SIG-M5 (cell line): Measurements from ENCODE around the gene FNDC8.
"Not testable (repeated sequence)": the region's sequence is repeated elsewhere in the genome, so short reads cannot be mapped to it uniquely, and the experiment has no call there.

Experiments
- DNase-seq: peaks from one replicate; lab custom pipeline; 2025; lab: John Stamatoyannopoulos, UW

FNDC8 gene

DNA sequence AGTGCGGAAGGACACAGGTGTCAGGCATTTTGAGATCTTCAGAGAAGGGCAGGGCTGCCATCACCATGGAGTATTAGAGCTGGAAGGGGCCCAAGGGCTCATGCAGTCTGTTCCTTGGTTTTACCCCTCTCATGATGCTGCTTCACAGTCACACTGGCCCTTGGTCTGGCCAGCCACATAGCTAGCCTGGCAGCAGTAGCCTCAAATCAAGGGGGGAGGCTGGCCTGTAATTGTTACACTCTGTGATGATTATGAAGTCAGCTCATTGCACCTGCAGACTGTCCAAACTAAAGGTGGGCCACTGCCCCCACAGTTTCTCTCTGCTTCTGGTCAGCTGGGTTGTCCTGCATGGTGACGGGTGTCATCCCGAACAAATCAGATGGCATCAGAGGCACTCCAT, at the start of gene FNDC8:
Gene FNDC8 (plus strand): TSS at position 301 of the 400 bp plus-strand sequence. CDS start 79 bp downstream, at position 380.
- DNase-seq: no peak

DNA sequence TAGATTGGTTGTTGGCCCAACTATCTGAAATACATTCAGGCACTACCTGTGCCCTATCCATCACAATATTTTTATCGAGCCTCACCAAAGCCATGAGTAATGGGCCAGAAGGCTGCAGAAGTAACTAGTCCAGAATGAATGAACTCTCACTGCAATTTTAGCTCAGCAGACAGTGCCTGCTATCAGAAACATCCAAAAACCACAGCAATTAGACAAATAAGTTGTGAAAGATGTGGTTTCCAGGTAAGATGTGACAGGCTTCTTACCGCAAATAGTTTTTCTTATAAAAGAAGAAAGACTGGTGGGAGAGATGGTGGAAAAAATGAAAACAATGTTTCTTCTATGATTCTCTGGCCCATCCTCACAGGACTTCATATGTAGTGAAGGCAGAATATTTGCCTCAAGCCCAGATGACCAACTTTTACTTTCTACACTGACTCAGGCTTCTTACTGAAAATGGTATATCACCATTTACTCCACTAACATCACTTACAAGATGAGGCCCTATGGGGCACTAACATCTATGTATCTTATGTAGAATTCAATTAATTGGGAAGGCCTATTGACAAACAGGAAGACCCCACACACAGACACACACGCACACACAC, 48.1 kb upstream of the FNDC8 start:
- DNase-seq: no peak

DNA sequence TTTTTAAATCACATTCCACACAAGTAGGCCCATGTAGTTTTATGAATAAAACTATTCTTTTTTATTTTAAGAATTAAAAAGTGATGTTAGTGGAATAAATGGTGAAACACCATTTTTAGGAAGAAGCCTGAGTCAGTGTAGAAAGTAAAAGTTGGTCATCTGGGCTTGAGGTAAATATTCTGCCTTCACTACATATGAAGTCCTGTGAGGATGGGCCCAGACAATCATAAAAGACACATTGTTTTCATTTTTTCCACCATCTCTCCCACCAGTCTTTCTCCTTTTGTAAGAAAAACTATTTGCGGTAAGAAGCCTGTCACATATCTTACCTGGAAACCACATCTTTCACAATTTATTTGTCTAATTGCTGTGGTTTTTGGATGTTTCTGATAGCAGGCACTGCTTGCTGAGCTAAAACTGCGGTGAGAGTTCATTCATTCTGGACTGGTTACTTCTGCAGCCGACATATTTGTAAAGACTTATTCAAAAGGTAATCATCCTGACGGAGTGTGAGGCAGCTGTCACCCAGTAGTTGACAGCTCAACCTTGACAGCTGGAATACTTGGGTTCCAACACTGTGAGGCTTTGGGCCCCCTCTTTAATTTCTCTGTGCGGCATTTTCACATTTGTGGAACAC, 47.3 kb upstream of the FNDC8 start:
- no peak for DNase-seq

DNA sequence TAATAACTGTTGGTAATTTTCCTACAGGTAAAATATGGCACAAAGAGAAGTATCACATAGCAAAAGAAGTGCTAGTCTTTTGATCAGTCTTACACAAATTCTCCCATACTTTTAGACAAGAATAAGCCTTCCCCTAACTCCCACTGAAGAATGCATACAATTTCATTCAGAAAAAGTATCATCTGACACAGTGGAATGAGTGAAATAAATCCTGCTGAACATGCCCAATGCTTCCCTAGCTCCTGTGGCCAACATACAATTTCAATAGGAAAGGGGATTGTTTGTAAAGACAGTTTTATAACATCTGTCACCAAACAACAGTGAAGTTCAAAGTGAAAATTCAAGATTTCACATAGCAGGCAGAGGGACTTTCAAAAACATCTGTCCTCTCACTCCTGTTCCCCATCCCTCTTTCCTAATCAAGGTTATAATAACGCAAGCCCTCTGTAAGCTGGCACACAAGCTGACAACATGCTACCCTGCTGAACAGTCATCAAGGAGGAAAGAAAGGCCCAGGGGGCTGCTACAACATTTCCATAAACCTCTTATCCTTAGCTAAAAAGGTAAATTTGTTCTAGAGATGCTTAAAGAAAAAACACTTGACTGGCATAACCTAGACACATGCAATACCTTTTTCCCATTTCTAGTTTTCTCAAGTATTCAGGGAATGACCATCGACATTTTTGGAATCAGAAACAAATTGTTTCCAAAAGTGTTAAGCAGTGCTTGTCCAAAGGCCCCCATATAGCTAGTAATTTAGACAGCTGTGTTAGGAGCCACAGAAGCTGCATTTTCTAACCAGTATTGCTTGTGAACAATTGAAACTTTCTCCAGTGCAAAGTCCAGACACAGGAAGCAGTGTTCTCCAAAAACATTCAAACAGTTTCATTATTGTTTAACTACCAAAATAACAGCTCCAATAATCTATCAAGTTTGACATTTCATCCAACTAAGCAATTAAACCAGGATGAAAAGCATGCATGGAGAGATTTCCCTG, 46.4 kb upstream of the FNDC8 start:
- no peak for DNase-seq

DNA sequence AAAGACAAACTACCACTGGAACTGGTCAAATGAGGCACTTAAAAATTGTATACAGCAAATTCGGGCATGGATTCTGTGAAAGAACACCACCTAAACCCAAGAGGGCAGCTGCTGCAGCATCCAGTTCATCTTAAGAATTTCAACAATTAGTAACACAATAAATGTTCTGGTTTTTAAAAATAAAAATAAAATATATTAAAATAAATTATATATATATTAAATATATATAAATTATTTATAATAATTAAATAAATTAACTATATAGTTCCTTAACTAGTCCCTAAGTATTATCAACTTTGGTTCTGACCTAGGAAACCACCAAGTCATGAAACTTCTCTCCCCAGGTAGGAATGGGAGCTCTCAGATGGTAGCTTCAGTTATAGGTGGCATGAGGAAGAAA, 44.5 kb upstream of the FNDC8 start:
- no peak for DNase-seq

DNA sequence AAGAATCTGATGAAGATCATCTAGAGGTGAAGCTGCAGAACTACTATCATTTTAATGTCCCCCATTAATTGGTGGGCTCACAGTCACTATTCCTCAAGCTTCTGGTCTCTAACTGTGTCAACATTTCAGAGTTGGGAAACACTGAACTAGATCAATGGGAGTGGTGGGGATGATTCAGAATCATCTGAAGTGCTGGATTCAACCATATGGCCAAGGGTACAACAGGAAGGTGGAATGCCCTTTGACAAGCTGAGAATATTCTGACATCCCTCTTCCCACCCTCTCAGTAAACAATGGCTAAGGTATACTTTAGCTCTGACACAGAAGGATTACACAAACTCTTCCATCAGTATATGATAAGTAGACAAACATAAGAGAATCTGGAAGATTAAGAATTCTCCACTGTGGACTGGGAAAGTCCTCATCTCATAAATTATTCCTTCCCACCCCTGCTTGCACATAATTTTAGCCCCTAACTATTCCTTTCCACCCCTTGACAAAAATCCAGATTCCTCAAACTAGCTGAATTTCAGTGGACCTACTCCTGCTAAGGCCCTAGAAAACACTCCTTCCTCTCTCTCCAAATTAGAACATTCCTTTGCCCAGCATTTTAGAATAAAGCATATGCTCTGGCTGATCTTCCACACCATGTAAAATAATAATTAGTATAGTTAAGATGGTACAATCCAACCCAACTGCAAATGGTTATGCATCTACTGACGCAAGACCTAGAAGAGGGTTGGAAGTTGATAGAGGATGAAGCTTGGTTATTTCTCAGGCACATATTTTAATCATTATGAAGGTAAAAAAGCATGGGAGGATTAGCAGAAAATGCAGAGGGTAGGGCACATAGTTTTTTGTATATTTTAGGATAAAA, 41.6 kb upstream of the FNDC8 start:
- no peak for DNase-seq

DNA sequence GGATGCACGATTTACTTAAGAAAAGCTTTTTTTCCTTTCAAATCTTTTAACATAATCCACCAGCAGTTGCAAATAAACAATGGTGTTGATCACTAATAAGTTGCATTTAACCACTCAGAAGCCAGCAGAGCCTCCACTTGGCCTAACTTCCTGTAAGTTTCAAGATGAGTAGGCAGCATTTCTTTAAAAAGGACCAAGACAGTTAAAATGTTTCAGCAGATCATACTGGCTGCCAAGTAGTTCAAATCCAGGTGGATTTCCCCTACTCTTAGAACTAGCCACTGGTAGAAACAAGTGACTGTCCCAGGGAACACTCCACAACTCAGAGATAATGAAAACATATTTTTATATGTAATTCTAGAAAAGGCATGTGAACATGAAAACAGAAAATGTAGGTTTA, 40.9 kb upstream of the FNDC8 start:
- DNase-seq: no peak

DNA sequence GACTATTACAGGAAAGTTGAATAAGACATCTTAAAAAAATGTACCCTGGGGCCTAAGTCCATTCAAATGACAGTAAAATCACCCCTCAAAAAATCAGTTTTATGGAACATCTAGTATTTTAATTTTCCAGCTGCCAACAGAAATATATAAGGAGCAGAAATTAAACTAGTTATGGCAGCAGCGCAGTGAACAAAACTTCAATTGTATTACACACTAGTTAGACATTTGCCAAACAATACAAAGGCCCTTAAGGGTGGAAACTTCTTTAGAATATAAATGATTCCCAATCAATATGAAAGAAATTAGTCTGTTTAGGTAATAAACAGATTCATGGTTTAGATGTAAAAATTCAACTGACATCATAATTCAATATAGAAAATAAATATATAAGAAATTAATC, 39.8 kb upstream of the FNDC8 start:
- no peak for DNase-seq

DNA sequence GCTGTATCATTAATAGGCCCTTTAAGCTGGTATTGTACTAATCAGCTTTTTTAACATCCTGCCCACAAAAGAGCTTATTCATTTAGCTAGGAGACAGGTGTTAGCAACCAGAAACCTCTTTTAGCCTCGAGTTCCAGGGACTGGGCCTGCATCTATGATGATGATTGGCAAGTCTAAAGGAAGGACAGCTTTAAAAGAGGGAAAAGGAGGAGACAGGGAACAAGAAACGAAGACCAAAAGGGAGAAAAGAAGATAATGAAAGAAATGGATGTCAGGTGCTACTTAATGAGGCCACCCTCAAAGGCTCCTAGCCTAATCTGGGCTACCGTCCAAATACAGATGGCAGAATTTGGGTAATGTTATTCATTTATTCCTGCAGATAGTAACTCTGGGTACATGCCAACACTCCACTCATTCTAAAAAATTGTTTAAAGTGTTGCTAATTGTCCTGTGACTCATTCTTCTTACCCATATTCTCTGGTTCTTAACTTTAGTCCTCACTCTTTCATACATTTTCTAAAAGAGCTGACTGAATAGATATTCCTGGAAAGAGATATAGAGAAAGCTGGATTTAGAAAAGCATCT, 39.2 kb upstream of the FNDC8 start:
- DNase-seq: no peak

DNA sequence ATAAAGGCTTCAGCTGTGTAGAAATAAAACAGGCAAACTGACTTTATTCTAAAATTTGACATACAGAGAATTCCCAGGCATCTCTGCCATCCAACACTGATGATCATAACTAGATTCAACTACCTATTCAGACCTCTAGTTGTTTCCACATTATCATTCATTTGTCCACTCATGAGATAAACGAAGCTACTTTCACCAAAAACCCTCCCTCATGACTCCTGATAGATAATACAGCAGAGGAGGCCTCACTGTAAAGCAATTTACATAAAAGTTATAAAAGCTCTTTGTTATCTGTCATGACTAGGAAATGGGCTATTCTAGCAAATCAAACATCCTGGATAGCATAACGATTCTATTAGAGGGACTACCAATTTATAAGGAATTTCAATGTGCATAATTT, 38.3 kb upstream of the FNDC8 start:
- no peak for DNase-seq

DNA sequence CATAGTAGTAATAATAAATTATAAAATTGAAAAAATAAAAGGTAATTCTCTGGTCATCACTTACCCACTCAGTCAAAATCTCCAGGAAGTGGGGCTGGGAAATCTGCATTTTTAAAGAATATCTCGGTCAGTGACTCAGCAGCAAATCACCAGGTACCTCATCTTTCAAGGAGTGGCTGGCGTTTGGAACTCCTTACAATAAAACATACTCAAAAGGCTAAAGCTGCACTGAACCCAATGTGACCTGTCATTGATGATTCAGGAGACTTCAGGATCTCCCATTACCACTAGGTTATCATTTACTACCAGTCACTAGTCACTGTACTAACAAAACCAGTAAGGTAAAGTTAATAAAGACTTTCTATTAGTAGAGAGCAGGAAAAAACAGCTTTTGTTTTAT, 36.4 kb upstream of the FNDC8 start:
- DNase-seq: no peak

DNA sequence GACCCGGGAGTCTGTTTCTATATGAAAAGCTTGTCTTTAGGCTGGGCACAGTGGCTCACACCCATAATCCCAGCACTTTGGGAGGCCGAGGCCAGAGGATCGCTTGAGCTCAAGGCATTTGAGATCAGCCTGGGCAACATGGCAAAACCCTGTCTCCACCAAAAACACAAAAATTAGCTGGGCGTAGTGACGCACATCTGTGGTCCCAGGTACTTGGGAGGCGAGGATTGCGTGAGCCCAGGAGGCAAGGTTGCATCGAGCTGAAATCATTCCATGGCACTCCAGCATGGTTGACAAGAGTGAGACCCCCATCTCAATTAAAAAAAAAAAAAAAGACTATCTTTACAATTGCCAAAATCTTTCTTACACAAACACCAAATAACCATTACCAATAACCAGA, 35.3 kb upstream of the FNDC8 start:
- DNase-seq: no peak

DNA sequence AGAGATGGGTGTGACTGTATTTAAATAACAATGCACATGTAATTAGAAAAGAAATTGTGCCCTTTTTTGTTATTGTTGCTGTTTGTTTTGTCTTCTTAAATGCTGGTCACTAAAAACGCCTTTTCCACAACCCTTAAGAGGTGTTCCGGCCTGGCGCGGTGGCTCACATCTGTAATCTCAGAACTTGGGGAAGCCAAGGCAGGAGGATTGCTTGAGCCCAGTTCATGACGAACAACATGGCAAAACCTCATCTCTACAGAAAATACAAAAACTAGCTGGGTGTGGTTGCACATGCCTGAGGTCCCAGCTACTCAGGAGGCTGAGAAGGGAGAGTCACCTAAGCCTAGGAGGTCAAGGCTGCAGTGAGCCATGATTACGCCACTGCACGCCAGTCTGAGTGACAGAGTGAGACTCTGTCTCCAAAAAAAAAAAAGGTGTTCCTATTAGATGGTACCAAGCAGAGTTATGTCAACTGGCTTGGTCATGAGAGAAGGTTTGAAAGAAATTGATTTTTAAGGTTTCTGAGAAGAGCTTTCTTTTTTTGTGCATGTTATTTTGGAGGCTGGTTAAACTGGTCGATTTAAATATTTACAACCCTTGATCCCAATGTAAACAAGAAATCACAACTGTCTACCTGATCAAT, 34.4 kb upstream of the FNDC8 start:
- no peak for DNase-seq

DNA sequence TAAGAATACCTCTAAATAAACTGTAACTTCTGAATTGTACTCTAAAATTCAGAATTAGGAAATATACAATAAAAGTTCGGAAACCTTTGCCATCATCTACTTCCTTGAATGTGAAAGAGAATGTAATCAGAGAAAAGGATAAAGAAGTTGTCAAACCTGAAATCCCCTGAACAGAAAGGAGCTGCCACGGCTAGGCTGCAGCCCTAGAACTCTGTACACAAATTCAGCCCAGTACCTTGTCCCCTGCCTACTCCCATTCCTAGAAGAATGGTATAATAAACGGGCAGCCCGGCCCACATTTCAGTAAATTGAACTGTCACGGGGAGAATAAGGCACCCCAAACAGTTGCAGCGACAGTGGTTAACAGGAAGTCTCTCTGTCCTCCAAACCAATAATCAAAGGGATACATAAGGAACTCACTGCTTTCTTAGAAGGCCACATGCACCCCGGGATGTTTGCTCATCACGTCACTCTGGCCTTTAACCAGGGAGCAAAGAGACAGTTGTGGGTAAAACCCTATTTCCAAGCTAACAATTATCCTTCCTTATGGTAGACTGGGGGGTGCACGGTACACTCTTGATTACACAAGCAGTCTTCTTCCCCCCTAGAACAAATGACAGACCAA, 33.6 kb upstream of the FNDC8 start:
- no peak for DNase-seq

DNA sequence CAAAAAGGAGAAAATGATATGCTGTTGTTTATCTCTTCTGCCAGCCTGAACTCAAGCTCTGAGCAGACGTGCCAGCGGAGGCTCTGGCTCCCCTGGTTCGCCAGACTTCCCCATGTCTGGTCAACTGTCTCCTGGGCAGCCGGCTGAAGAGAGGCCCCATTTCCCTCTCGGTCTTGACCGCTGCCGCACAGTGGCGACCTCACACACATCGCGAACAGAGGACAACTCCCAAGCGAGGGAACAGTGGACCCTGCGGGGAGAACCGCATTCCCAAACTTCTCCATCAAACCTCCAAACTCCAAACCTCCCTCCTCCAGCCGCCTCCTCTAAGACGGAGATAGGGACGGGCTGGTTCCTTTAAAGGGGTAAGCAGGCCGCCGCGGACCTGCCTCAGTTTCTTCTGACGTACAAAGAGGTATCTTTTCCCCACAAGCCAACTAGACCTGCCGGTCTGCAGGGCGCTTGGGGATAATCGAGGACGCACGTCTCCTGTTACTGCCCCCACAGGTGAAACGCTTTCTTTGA, 33.0 kb upstream of the FNDC8 start:
- DNase-seq: no peak

DNA sequence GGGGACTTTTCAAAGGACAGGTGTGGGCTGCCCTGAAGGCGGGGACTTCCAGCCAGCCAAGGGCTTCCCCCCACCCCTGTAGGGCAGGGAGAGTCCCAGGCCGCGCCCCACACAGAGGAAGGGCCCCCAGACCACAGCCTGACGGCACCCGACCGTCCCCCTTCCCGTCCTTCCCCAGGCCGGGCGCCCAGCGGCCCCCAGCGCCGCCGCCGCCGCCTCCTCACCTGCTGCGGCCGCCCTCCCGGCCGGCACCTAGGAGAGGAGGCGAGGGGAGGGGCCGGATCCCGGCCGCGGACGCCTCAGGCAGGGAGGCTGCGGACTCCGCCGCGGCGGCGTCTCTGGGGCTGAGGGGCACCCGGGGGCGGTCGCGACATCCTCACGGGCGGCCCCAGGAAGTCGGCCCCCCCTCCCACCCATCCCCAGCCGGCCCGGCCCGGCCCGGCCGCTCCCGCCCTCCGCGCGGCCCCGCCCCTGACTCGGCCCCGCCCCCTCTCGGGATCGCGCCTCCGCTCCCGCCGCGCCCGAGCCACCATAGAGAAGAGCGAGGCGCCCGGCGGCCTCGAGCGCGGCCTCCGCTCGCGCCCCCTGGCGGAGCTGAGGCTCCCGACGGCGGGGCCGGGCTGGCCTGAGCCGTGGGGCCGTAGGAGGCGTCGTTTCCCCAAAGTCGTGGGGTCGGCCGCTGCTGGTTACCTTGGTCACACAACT, 32.4 kb upstream of the FNDC8 start:
- no peak for DNase-seq

DNA sequence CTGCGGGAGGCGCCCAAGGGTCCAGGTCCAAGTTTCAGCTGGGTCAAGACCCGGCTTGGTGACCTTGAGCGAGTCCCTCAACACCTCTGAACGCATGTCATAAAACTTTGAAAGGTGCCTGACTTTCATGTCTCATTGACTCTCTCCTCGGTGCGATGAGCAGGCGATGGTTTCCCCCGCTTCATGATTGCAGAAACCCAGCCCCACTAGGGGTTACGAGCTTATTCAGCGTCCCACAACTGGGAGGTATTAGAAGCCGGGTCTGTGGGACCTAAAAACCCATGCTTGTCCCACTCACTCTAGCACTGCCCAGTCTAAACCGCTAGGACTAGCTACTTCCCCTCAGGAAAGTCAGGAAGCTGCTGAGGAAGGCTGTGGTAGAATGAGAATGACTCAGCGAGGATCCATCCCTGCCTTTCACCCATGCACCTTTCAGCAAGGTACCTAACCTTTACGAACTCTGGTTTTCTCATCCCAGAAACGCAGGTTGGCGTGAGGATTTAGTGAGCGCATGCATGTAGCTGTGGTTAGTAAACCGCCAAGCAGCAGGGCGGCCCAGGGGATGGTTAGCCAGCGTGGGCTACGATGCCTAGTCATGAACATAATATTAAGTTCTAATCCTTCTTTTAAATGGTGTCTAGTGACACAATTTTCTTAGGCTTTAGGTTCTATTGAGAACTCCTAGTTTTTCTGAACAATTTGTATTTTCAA, 31.7 kb upstream of the FNDC8 start:
- DNase-seq: no peak

DNA sequence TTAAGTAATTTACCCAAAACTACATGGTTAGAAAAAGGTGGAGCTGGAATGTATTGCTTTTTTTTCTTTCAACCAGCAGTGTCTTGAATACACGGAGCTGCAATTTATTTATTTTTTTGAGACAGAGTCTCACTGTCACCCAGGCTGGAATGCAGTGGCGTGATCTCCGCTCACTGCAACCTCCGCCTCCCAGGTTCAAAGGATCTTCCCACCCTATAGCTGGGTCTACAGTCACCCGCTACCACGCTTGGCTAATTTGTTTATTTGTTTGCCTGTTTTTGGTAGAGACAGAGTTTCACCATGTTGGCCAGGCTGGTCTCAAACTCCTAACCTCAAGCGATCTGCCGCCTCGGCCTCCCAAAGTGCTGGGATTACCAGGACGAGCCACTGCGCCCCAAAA, 30.7 kb upstream of the FNDC8 start:
- not testable (repeated sequence) for DNase-seq

DNA sequence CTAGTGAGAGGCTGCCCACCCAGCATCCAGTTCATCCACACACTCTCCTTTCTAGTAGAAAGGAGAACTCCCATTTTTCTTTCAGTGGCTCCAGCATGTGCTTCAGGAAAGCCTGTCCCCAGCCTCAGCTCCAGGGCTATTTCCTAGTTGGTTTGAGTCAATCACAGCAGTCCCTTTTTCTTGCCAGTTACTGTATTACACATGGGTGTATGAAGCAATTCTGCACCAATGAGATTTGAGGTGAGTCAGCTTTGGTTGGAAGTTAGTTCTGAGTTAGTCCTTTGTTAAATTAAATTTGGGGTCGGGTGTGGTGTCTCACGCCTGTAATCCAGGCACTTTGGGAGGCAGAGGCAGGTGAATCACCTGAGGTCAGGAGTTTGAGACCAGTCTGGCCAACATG, 26.5 kb upstream of the FNDC8 start:
- DNase-seq: no peak
